NCI-H510A (cell line): Measurements from ENCODE around the gene OPN1MW.
"Not testable (repeated sequence)": the region's sequence is repeated elsewhere in the genome, so short reads cannot be mapped to it uniquely, and the experiment has no call there.

Experiments used
- DNase-seq: peaks from one replicate; lab custom pipeline; 2025; lab: John Stamatoyannopoulos, UW

OPN1MW gene

DNA sequence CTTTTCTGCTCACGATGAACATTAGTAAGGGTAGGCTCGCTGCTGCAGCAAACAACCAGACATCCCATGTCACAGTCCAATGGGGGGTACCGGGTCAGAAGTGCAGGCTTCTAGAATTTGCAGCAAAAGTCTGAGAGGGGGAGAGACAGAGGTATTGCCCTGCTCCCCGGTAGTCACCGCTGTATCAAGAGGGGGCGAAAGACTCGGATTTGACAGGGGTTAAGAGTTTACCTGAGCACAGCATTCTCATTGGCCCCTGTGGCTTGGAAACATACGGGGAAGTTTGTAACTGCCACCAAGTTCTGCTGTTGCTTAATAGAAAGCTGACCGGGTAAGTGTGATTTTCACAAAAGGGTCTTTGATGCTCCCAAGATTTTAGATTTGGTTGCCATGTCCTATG lies 28.7 kb downstream of the OPN1MW start:
- DNase-seq, result not testable (repeated sequence)

DNA sequence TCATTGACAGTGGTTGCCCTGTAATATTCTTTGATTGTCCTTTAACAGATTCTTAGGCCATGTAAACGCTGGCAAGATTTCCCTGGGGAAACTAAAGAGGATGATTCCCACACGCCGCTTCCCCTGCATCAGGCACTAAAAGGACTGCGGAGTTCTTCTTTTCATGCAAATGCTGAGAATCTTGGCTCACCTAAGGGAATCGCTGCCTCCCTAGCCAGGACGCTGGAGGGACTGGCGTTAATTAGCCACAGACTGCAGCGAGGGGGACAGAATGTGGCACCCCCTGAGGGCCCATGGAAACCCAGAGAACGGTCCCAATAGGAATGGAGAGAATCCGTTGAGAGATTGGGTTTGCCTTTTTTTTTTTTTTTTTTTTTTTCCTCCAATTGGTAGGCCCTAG lies 29.1 kb downstream of the OPN1MW start:
- not testable (repeated sequence) for DNase-seq

DNA sequence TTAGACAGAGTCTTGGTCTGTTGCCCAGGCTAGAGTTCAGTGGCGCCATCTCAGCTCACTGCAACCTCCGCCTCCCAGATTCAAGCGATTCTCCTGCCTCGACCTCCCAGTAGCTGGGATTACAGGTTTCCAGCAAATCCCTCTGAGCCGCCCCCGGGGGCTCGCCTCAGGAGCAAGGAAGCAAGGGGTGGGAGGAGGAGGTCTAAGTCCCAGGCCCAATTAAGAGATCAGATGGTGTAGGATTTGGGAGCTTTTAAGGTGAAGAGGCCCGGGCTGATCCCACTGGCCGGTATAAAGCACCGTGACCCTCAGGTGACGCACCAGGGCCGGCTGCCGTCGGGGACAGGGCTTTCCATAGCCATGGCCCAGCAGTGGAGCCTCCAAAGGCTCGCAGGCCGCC lies 37.1 kb downstream of the OPN1MW start, which contains the start of gene OPN1MW2:
TSS of gene OPN1MW2 (plus strand) at position 301 of the 400 bp plus-strand sequence. CDS start at position 361, 60 bp downstream.
- DNase-seq, result not testable (repeated sequence)

DNA sequence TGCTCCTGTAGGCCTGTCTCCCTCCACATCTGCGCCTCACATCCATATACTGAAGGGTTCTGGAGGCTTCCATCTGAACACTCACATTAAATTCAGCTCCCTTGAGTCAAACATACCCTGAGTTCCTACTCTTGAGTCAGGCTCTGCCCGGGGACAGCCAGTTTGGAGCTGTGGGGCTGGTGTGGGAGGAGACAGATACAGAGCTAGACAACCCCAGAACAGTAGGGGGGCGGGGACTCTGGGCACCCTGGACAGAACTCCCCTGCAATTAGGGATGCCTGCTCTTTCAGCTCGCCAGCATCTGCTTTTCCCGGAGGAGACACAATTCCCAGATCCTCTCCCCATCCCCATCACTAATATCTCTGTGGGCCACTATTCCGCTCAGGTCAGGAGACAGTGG lies 42.9 kb downstream of the OPN1MW start:
- DNase-seq, result not testable (repeated sequence)

DNA sequence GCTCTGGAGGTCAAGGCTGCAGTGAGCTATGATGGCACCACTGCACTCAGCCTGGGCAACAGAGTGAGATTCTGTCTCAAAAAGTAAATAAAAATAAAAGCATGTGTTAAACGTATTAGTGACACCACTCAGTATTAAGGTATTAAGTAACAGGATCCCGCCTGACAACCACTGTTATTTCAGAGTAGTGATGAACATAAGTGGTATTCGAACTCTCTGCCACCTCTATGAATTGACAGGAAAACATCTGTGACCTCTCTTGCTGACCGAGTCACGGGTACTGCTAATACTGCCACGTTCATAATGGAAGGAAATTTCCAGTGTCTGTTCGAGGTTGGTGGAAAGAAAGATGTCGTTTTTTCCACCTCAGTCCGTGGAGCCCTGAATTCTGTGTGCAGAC lies 44.3 kb downstream of the OPN1MW start:
- DNase-seq, result not testable (repeated sequence)

DNA sequence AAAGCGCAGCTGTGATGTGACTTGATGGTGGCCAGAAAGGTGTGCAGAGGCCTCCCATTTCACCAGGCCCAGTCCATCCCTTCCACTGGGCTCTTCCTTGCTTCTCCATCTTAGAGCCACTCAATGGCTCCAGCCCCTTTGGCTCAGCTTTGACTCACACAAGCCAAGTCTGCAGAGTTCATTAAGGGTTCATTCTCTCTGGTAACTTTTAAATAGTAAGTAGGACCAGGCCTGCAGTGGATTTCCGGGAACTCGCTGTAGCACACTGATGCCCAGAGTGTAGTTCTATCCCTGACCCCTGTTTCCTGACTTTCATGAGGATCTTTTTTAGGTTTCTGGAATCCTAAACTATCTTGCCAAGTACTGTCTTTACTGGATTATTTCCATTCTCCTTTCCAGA lies 49.0 kb downstream of the OPN1MW start:
- not testable (repeated sequence) for DNase-seq

DNA sequence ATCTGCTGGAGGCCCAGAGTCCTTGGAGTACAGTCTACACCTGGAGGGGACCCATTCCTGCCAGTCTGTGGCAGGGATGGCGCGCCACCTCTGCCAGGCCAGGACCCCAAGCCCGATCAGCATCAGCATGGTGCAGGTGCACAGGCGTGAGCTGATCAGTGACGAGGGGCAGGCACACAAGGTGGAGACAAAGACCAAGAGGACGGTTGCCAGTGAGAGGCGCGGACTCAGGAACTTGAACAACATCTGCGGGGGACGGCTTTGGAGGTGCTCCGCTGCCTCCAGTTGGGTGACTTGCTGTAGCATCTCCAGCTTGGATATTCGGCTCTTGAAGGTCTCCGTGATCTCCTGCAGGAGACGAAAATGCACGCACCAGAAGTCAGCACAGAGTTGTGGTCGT lies 51.2 kb downstream of the OPN1MW start:
- not testable (repeated sequence) for DNase-seq

DNA sequence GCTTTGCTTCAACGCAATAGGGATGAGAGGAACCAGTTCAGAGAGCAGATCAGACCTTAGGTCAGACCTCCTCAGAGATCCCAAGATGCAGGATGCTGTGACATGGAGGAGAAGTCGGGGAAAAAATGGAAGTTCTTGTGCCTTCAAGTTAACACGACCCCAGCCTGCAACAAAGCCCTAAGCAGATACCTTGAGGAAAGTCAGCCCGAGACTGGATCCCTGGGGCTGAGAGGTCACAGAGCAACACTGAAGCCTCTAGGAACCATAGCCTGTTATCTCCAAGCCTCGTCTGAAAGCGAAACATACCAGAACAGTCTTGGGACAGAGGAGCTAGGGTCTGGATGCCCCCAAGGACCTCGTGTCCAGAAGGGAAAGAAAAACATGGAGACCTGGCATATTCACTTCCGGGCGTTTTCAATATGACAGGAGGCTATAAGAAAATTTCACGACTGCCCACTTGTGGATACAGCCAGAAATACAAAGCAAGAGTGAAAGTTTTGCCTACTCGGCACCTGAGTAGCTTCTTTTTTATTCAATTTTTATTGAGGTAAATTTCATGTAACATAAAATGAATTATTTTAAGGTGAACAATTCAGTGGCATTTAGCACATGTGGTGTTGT lies 56.7 kb downstream of the OPN1MW start:
- DNase-seq, result not testable (repeated sequence)

DNA sequence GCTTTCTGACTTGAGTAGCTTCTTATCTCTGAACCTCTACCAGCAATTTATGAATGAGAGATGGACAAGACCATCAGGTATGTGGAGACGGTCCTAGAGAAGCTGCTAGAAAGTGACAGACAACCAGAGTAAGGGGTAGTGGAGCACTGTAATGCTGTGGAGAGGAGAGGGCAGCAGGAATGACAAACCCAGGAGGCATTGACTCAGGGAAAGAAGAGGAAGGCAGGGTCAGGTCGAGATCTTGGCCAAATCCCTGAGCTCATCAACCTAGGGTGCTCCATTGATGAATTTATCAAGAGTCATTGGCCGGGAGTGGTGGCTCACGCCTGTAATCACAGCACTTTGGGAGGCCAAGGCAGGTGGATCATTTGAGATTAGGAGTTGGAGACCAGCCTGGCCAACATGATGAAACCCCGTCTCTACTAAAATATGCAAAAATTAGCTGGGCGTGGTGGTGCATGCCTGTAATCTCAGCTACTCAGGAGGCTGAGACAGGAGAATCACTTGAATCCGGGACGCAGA lies 57.6 kb downstream of the OPN1MW start:
- DNase-seq, result not testable (repeated sequence)
